Measurements from ENCODE around the gene PRKCB.

The PRKCB gene

DNA sequence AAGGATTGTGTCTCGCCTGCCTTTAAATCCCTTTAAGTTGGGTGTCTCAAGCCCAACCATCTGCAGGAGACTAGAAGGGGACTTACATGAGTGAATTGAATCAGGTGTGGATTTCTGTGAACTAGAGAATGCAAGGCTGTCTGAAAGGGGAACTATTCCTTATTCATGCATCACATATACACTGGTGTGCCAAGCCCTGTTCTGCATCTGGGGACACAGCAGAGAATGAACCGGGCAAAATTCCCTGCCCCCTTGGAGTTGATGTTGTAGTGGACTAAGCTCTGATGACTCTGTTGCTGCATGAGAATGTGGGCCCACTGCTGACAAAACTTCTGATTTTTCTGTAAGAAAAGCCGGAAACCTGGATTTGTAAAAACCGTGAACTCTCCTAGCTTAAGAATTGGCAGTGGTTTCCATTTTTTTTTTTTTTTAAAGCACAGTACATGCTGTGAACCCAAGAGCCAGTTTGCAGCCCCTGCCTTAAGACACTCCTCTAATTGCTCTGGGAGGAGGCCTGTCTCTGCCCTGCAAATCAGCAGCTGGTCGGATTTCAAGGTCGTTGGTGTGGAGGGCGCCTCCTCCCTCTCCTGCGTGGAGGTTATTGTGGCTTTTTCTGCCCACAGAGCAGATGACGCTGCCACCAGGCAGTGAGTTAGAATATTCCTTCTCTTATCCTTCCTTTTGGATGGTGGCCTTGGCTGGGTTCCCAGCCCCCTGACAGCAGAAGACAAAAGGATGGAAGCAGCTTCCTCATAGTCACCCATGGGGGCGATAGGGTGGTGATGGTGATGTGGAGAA, 131.0 kb downstream of the PRKCB start:
- no peak for DNase-seq (ENCODE audit: low read depth, low spot score)

DNA sequence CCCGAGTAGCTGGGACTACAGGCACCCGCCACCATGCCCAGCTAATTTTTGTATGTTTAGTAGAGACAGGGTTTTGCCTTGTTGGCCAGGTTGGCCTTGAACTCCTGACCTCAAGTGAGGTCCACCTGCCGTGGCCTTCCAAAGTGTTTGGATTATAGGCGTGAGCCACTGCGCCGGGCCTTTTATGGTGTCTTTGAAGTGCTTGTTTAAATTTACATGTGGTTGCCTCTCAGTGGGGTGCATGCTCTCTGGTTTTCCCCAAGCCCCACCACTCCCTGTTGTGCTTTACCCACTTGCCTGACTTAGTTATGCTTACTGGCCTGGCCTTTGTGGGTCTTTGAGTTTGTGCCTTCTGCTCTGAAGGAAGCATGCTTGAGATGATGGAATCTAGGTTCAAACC, 132.0 kb downstream of the PRKCB start:
- no peak for DNase-seq (ENCODE audit: low read depth, low spot score)

DNA sequence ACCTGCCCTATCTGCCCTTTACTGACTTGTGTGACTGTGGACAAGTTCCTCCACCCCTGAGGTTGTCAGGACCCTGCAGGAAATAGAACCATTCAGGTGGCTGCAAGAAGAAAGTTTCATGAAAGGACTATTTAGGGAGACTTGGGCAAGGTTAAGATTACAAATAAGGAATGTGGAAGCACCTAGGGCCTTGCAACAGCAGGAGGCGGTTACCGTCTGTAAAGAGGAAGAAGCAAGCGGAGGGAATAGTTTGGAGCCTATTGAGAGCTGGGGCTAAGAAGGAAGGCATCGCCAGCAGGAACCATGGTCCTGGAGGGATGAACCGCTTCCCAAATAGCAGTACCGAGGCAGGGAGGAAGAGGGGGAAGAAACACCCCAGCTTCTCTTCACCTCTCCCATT, 132.4 kb downstream of the PRKCB start:
- no peak for DNase-seq (ENCODE audit: low read depth, low spot score)

DNA sequence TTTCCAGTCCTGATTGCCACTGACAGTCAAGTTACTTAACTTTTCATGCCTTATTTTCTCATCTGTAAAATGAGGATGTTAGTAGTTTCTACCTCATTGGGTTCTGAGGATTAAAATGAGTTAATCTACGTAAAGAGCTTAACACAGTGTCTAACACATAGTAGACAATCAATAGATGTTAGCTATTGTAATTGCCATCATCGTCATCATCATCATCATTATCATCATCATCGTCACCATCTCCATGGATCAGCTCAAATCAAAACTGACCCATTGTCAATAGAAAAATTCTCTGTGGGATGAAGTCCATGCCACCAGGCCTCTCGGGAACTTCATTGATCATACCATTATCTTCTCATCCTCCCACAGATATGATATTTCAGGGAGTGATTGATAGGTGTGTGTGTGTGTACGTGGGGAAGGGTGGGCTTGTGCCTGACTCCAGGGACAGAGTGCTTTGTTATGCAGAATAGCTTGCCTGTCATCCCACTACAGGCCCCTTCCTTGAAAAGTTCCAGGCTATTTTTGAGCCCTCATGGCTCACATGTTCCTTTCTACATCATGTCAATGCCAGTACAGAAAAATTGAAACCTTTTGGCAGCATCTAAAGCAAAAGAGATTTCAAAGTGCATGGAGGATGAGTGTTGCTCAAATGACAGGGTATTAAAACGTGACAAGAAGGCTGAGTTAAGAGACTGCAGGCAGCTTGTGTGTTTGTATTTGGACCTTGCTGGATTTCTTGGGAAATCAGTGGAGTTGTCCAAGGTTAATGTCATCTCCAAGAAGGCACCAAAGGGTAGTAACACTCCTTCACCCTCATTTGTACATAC, 133.9 kb downstream of the PRKCB start:
- no peak for DNase-seq (ENCODE audit: low read depth, low spot score)

DNA sequence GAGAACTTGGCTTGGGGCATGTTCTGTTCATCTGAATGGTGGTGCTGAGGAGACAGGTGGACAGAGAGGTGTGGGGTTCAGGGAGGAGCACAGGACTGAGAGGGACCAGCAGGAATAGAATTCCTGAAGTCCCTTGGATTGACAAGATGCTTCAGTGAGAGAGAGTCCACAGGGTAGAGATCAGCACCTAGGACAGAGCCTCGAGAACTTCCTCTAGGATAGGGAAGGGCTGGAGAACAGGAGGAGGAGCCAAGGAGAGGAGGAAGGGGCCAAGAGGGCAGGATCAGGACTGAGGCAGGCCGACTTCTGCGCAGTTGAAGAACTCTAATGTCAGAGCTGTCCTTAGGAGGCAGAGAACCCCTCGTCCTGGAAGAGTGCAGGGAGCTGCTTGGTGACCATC, 138.4 kb downstream of the PRKCB start:
- DNase-seq (ENCODE audit: low read depth, low spot score), result no peak

DNA sequence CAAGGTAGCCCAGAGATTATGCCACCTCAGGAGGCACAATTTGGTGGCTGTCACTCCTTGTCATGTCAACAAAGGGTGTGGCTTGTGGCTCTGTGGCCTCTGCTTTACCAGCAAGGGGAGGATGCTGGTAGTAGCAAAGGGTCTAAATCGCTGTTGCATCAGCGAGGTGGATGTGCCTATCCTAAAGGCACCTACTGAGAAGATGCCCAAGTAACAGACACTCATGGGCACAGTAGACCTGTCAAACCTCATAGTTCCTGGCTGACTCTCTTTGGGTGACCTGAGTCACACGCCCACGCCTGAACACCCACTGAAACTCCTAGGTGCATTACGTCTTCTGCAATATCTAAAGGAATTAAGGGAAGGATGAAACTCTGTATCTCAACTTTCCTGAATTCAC, 139.5 kb downstream of the PRKCB start:
- no peak for DNase-seq (ENCODE audit: low read depth, low spot score)

DNA sequence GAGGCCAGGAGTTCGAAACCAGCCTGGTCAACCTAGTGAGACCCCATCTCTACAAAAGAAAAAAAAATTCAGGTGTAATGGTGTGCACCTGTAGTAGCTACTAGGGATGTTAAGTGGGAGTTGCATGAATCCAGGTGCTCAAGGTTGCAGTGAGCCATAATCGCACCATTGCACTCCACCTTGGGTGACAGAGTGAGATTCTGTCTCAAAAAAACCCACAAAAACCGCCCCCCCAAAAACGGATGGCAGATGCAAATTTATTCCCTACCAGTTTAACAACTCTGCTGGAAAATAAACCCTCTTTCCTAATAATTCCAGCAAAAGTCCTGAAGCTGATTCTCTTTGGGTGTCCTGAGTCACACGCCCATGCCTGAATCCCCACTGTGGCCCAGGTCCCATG, 140.3 kb downstream of the PRKCB start:
- no peak for DNase-seq (ENCODE audit: low read depth, low spot score)

DNA sequence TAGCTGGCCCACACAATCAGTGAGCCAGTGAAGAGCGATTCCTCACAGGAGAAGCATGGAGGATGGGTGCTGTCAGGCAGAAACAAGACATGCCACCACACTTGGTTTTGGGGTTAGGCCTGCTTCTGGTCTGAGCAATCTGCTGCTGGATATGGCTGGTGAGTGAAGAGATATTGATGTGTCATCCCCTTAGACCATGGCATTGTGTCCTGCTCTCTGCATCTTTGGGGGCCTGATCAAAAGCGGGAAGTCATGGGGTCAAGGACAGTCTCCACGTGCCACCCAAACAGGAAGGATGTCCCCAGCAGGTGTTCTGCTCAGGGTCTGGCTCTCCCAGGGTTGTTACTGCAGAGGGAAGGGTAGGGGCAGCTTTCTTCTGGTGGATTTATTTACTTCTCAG, 140.7 kb downstream of the PRKCB start:
- no peak for DNase-seq (ENCODE audit: low read depth, low spot score)

DNA sequence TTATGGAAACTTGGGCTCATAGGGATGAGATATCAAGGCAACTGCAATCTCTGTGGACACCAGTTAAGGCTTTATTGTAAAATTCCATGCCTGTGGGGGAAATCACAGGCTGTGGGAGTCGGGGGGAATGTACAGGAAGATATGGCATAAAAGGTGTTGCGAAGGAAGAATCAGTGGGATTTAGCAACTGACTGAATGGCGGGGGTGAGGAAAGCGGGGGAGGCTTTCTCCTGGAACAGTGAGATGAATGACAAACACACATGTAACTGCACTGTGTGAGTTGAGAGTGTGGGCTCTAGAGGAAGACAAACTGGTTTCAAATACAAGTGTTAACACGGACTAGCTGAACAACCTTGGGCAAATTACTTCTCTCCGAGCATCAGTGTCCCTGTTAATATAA, 143.7 kb downstream of the PRKCB start:
- DNase-seq (ENCODE audit: low read depth, low spot score), result no peak

DNA sequence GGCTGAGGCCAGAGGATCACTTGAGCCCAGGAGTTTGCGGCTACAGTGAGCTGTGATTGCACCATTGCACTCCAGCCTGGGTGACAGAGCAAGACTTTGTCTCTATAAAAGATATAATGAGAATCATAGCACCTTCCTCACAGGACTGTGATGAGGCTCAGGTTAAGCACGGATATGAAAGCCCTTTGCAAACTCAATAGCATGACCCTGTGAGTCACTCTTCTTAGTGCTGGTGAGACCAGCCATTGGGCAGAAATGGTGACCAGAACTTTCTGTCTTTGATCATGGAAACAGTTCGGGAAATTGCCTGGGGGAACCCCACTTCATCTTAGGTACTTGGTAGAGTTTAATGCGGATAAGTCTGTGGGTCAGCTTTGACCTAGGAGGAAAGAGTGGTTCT, 144.2 kb downstream of the PRKCB start:
- DNase-seq (ENCODE audit: low read depth, low spot score), result no peak

DNA sequence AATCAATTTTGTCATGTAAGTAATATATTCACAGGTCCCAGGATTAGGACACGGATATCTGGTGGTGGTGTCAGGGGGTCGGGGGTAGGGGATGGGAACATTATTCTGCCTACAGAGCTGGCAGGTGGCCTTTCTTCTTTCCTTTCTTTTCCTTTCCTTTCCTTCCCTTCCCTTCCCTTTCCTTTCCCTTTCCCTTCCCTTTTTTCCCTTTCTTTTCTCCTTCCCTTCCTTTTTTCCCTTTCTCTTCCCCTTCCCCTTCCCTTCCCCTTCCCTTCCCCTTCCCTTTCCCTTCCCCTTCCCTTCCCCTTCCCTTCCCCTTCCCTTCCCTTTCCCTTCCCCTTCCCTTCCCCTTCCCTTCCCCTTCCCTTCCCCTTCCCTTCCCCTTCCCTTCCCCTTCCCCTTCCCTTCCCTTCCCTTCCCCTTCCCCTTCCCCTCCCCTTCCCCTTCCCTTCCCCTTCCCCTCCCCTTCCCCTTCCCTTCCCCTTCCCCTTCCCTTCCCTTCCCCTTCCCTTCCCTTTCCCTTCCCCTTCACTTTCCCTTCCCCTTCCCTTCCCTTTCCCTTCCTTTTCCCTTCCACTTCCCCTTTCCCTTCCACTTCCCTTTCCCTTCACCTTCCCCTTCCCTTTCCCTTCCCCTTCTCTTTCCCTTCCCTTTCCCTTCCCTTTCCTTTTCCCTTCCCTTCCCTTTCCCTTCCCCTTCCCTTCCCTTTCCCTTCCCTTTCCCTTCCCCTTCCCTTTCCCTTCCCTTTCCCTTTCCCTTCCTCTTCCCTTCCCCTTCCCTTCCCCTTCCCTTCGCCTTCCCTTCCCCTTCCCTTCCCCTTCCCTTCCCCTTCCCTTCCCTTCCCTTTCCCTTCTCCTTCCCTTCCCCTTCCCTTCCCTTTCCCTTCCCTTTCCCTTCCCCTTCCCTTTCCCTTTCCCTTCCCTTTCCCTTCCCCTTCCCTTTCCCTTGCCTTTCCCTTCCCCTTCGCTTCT, 145.9 kb downstream of the PRKCB start:
- DNase-seq (ENCODE audit: low read depth, low spot score), result no peak

DNA sequence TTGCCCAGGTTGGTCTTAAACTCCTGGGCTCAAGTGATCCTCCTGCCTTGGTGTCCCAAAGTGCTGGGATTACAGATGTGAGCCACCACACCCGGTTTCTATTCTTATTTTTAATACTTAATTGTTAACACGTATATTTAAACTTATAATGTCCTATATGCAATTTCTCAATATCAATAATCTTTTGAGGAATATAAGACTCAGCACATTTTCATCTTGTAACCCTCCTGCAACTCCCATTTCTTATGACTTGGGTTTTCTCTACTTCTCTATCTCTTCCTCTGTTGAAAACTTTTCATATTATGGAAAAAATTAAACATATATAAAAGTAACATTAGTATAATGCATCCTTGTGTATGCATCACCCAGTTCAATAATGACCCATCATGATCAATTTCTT, 150.7 kb downstream of the PRKCB start:
- no peak for DNase-seq (ENCODE audit: low read depth, low spot score)

DNA sequence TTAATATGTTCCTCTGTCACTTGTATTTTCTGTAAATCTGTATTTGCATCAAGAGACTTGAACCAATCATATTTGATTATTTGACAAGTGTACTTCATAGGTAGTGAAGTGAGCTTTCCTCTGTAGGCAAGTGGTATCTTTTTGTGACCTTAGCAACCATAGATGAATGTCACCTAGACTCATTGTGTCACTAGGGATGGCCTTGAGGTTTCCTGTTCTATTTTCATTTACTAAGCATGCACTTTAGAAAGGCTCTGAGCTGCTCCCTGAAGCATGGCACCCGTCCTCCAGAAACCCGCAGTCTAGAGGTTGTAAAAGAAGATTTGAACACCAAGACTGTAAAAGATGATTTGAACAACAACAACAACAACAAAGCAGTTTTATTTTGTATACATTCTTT, 151.7 kb downstream of the PRKCB start:
- no peak for DNase-seq (ENCODE audit: low read depth, low spot score)

DNA sequence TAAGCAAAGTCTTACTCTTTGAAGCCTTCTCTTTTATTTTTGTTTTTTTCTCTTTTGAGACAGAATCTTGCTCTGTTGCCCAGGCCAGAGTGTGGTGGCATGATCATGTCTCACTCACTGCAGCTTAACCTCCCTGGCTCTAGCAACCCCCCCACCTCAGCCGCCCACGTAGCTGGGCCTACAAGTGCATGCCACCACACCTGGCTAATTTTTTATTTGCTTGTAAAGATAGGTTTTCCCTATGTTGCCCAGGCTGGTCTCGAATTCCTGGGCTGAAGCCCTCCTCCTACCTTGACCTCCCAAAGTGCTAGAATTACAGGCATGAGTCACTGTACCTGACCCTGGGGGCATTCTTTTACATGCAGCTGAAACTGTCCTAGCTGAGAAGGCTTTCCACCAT, 154.7 kb downstream of the PRKCB start:
- no peak for DNase-seq (ENCODE audit: low read depth, low spot score)

DNA sequence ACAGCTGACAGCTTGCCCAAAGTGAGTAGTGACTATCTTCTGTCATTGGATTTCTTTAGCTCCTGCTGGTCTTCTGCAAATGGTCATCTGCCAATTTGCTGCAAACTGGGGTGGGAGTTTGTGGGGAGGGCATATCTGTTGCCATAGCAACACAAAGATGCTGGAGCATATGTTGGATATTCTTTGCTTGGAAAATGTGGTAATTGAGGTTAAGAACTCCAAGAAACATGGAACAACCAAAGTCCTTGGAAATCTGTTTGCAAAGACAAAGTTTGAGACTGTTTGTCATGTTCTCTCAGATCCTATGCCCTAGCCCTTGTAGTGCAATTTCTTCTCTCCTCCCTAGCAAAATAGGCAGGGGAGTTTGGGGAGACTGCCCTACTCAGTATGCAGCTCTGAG, 155.3 kb downstream of the PRKCB start:
- no peak for DNase-seq (ENCODE audit: low read depth, low spot score)

DNA sequence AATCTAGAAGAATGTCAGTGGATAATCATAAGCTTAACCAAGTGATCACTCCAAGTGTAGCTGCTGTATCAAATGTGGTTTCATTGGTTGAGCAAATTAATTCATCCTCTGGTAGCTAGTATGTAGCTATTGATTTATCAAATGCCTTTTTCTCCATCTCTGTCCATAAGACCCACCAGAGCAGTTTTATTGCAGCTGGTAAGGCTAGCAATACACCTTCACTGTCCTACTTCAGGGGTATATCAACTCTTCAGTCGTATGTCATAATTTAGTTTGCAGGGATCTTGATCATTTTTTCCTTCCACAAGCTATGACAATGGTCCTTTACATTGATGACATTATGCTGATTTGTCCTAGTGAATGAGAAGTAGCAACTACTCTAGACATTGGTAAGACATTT, 158.8 kb downstream of the PRKCB start:
- no peak for DNase-seq (ENCODE audit: low read depth, low spot score)

DNA sequence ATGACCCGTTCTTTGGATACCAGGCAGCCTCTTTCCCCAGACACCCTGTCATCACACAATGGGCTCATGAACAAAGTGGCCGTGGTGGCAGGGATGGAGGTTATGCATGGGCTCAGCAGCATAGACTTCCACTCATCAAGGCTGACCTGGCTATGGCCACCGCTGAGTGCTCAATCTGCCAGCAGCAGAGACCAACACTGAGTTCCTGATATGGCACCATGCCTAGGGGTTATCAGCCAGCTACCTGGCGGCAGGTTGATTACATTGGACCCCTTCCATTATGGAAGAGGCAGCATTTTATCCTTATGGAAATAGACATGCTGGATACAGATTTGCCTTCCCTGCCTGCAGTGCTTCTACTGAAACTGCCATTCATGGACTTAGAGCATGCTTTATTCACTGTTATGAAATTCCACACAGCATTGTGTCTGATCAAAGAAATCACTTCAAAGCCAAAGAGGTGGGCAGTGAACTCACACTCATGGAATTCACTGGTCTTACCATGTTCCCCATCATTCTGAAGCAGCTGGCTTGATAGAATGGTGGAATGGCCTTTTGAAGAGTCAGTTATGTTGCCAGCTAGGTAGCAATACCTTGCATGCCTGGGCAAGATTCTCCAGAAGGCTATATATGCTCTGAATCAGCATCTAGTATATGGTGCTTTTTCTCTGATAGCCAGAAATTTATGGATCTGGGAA, 160.6 kb downstream of the PRKCB start:
- DNase-seq (ENCODE audit: low read depth, low spot score), result no peak

DNA sequence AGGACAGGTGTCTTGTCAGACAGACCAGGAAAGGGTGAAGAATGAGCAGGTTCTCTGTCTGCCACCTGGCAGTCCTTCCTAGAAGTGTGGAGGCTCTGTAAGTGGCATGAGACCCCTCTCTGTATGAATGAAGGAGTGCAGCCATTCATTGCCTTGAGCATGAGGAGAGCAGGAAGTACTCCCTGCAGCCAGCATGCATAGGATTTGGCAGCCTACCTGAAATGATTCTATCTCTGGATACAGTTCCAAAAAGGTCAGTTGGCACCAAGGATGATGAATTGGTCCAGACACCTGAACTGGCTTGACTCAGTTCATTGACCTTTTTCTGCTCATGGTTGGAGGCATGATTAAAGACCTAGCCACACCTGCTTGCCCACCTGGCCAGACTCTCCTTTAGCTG, 163.0 kb downstream of the PRKCB start:
- DNase-seq (ENCODE audit: low read depth, low spot score), result no peak

DNA sequence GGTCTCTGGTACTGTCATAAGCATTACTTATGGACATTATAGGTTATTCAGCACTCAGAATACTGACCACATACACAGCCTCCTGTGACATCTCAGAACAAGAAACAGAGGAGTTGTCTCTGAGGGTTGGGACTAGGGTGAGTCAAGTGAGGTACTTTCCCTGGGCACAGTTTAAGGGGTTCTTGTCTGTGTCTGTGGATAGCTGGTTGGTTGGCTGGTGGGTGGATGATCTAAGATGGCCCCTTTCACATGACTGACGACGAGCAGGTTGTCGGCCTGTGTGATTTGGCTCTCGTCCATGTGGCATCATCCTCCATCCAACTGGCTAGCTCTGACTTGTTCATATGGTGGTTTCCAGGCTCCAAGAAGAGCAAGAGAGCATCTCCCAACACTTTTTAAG, 163.9 kb downstream of the PRKCB start:
- DNase-seq (ENCODE audit: low read depth, low spot score), result no peak

DNA sequence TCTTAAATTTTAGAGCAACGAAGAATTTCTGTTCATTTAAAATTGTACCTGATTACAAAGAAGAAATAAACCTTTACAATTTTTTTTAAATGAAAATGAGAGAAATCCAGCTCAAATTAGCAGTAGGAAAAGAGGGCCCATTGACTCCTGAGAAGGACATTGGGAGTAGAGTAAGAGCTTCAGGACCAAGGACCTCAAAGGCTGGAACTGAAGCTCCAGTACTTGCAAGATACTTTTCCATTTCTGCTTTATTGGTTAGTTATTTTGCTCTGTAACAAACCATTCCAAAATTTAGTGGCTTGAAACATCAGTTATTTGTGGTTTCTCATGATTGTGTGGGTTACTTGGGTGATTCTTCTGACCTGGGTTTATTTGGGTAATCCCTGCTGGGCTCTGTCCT, 165.9 kb downstream of the PRKCB start:
- no peak for DNase-seq (ENCODE audit: low read depth, low spot score)

DNA sequence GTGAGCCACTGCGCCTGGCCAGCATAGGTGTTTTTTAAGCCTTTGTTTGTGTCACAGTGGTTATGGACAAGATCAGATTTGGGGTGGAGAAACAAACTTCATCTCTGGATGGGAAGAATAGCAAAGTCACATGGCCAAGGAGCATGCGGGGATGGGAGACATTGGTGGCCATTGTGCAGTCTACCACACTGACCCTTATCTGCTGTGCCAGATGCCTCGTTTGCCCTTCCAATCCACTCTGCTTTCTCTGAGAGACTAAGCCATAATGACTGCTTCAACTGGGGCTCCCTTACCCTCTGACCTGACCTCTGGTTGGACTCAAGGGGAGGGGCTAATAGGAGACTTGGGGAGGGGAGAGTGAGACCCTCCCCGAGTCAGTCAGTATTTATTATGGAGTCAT, 166.8 kb downstream of the PRKCB start:
- no peak for DNase-seq (ENCODE audit: low read depth, low spot score)

Measured in activated CD4-positive, CD25-positive, alpha-beta regulatory T cell treated with anti-CD3 and anti-CD28 coated beads, Interleukin-2, amount 50 U/mL, for 16 hours (primary cell).